Measurements from ENCODE around the gene IL18.

DNA sequence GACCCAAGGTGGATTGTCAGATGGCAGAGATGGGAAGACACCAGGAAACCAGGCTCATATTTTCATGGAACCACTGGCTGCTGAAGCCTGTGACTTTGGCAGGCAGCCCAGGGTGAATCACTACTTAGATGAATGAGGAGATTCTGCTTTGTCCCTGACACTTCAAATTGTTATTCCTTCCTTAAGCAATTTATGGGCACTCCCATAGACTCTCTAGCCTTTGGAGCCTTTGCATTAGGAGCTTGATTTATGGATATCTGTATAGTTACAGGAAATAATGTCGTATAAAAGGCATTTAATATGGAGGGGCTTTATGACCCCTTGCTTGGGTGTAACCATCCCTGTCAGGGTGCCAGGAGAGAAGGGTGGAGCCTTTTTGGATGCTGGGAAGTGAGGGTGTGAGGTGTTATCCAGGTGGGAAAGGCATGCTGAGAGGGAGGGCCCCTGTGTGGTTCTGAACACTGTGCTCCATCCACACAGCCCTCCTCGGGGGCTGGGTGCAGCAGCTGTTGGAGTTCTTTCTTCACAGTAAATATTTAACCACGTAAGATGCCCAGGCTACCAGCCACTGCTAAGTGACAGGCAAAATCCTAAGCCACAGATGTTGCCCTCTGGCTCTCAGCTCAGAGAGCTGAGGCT is 35.3 kb downstream of the IL18 start:
- TF ChIP-seq POLR2A (IDR thresholded peaks at IDR 0.05) (no peak), CTCF (IDR thresholded peaks at IDR 0.05) (no peak), POLR2AphosphoS5 (IDR thresholded peaks at IDR 0.05) (no peak), EP300 (IDR thresholded peaks at IDR 0.05) (no peak)

All from stomach (tissue), 4 donors.